Activated CD4-positive, alpha-beta memory T cell treated with anti-CD3 and anti-CD28 coated beads, Interleukin-2, amount 10 ng/mL, durations not matched to agents 7 days and 5 days (primary cell): ENCODE results near the gene CFAP410. TPM values are rescaled to one million over a fixed set of nuclear protein-coding genes. Genes with fewer than 3 reads are reported as not detected.

Source experiments
- CTCF ChIA-PET: fragments of 350-600 bp; sonication (Branson Sonifier 250); formaldehyde crosslinking; loops from one replicate; lab custom pipeline; 2021; ENCODE audit warnings: antibody characterized with exemption, inconsistent platforms; lab: Charles Lee
- POLR2A ChIA-PET: fragments of 350-600 bp; sonication (Branson Sonifier 250); formaldehyde crosslinking; loops from one replicate; lab custom pipeline; 2021; ENCODE audit warnings: antibody characterized with exemption; lab: Charles Lee
- DNase-seq: peaks from one replicate; pipeline ENCODE4 v3.0.0-alpha.2; 2020
- H3K27ac Mint-ChIP-seq: one replicate; pipeline ENCODE4 v1.8.0; 2021; ENCODE audit warnings: mild to moderate bottlenecking, mixed read lengths
- H3K27me3 Mint-ChIP-seq: one replicate; pipeline ENCODE4 v1.8.0; 2021; ENCODE audit warnings: mixed read lengths
- H3K36me3 Mint-ChIP-seq: one replicate; pipeline ENCODE4 v1.8.0; 2021; ENCODE audit warnings: low read depth, mixed read lengths
- H3K4me1 Mint-ChIP-seq: one replicate; pipeline ENCODE4 v1.8.0; 2021; ENCODE audit warnings: mixed read lengths
- H3K4me3 Mint-ChIP-seq: one replicate; pipeline ENCODE4 v1.8.0; 2021; ENCODE audit warnings: mild to moderate bottlenecking, mixed read lengths
- H3K9me3 Mint-ChIP-seq: one replicate; pipeline ENCODE4 v1.8.0; 2021; ENCODE audit warnings: mixed read lengths
- total RNA-seq, 2 experiments: library from RNA; stranded (reverse); gene quantifications; one replicate each; pipeline ENCODE4 v1.2.3, GENCODE V29; 2021

Gene CFAP410
- total RNA-seq, 2 experiments from 2014 or later = 14.2 to 15.5 TPM

- H3K36me3 Mint-ChIP-seq = peaks cover 16% of the 10 kb centered on the region
- H3K9me3 Mint-ChIP-seq = no peaks in the 10 kb centered on the region
- POLR2A ChIA-PET = interaction anchor here (0.7 to 0.9 kb wide), 2 partner anchors 13 to 38 kb away, joined by 3 read pairs; no protein-coding TSS in a partner anchor
- no peaks in the 10 kb centered on the region for H3K27me3 Mint-ChIP-seq
- H3K27ac Mint-ChIP-seq = peak overlapping the region; percentile 76
- peaks cover 60% of the 10 kb centered on the region for H3K4me1 Mint-ChIP-seq
- DNase-seq = peak; percentile 73
- CTCF ChIA-PET = interaction anchor here (0.6 kb wide), 2 partner anchors 179 to 434 kb away, joined by 3 read pairs; no protein-coding TSS in a partner anchor
- H3K4me3 Mint-ChIP-seq = peak overlapping the region; percentile 82
Observed at GRCh38 chr21:44300262-44300959, 38.8 kb downstream of the CFAP410 start.

GRCh38 chr21:44299458-44300261, 39.5 kb downstream of the CFAP410 start, which contains the start of gene PFKL:
Gene PFKL (plus strand): TSS chr21:44300053. CDS start chr21:44300106, 53 bp downstream.
- CTCF ChIA-PET = interaction anchor here (0.6 to 0.8 kb wide), 2 partner anchors 180 to 222 kb away, joined by 3 to 4 read pairs; no protein-coding TSS in a partner anchor

GRCh38 chr21:44299085-44299457, 40.1 kb downstream of the CFAP410 start:
- Mint-ChIP-seq H3K4me1 (peaks cover 62% of the 10 kb centered on the region), H3K4me3 (peak overlapping the region; percentile 83), H3K36me3 (peaks cover 13% of the 10 kb centered on the region), H3K27me3 (no peaks in the 10 kb centered on the region), H3K9me3 (no peaks in the 10 kb centered on the region), H3K27ac (peak overlapping the region; percentile 96)
- CTCF ChIA-PET = interaction anchor here (0.8 kb wide), 1 partner anchor 221 kb away, joined by 4 read pairs; no protein-coding TSS in a partner anchor
- POLR2A ChIA-PET = interaction anchor here (2.1 kb wide), 1 partner anchor 40 kb away, joined by 4 read pairs; no protein-coding TSS in a partner anchor
- no peak for DNase-seq

More at GRCh38 chr21:44299458-44300261, 39.5 kb downstream of the CFAP410 start, which contains the start of gene PFKL:
- DNase-seq = peak; percentile 77
- Mint-ChIP-seq H3K4me3 (peak within 1 kb of the TSS; percentile 83), H3K36me3 (peaks cover 13% of the 10 kb centered on the region), H3K4me1 (peaks cover 60% of the 10 kb centered on the region), H3K27ac (peak within 1 kb of the TSS; percentile 96), H3K27me3 (no peaks in the 10 kb centered on the region), H3K9me3 (no peaks in the 10 kb centered on the region)
- POLR2A ChIA-PET = no interaction called here

GRCh38 chr21:44298301-44298700, 40.9 kb downstream of the CFAP410 start:
- ChIA-PET POLR2A (interaction anchor here (2.1 kb wide), 1 partner anchor 40 kb away, joined by 4 read pairs; no protein-coding TSS in a partner anchor), CTCF (interaction anchor here (0.6 to 1.7 kb wide), 8 partner anchors 29 to 381 kb away, joined by 3 to 5 read pairs (median 4); no protein-coding TSS in a partner anchor)
- Mint-ChIP-seq H3K4me1 (peaks cover 57% of the 10 kb centered on the region), H3K4me3 (no peak overlapping the region), H3K9me3 (no peaks in the 10 kb centered on the region), H3K27ac (peak overlapping the region; percentile 67), H3K27me3 (no peaks in the 10 kb centered on the region), H3K36me3 (peaks cover 7% of the 10 kb centered on the region)
- DNase-seq = no peak

- ChIA-PET CTCF (interaction anchor here (0.6 to 1.7 kb wide), 8 partner anchors 28 to 381 kb away, joined by 3 to 5 read pairs (median 4); no protein-coding TSS in a partner anchor), POLR2A (interaction anchor here (1.0 to 2.1 kb wide), 2 partner anchors 29 to 41 kb away, joined by 3 to 4 read pairs; no protein-coding TSS in a partner anchor)
- Mint-ChIP-seq H3K9me3 (no peaks in the 10 kb centered on the region), H3K4me3 (no peak overlapping the region), H3K27me3 (no peaks in the 10 kb centered on the region), H3K27ac (peak overlapping the region; percentile 67), H3K4me1 (peaks cover 55% of the 10 kb centered on the region), H3K36me3 (peaks cover 7% of the 10 kb centered on the region)
- peak; percentile 79 for DNase-seq
Observed at GRCh38 chr21:44297525-44298290, 41.5 kb downstream of the CFAP410 start.

GRCh38 chr21:44296916-44297315, 42.3 kb downstream of the CFAP410 start:
- H3K27me3 Mint-ChIP-seq = no peaks in the 10 kb centered on the region
- no peak overlapping the region for H3K27ac Mint-ChIP-seq
- no peak for DNase-seq
- H3K36me3 Mint-ChIP-seq = peaks cover 3% of the 10 kb centered on the region
- ChIA-PET POLR2A (interaction anchor here (1.0 to 2.1 kb wide), 3 partner anchors 10 to 42 kb away, joined by 3 to 4 read pairs (median 4); no protein-coding TSS in a partner anchor), CTCF (interaction anchor here (1.2 to 1.7 kb wide), 2 partner anchors 203 to 317 kb away, joined by 4 to 5 read pairs; no protein-coding TSS in a partner anchor)
- H3K4me1 Mint-ChIP-seq = peaks cover 49% of the 10 kb centered on the region
- no peaks in the 10 kb centered on the region for H3K9me3 Mint-ChIP-seq
- no peak overlapping the region for H3K4me3 Mint-ChIP-seq

- DNase-seq = no peak
- CTCF ChIA-PET = interaction anchor here (1.3 kb wide), 1 partner anchor 19 kb away, joined by 3 read pairs; no protein-coding TSS in a partner anchor
- peaks cover 41% of the 10 kb centered on the region for H3K4me1 Mint-ChIP-seq
- peaks cover 3% of the 10 kb centered on the region for H3K36me3 Mint-ChIP-seq
- no peak overlapping the region for H3K27ac Mint-ChIP-seq
- H3K27me3 Mint-ChIP-seq = no peaks in the 10 kb centered on the region
- H3K9me3 Mint-ChIP-seq = no peaks in the 10 kb centered on the region
- no peak overlapping the region for H3K4me3 Mint-ChIP-seq
- POLR2A ChIA-PET = interaction anchor here (1.8 kb wide), 1 partner anchor 9 kb away, joined by 4 read pairs; no protein-coding TSS in a partner anchor
Observed at GRCh38 chr21:44296103-44296519, 43.1 kb downstream of the CFAP410 start.

- H3K36me3 Mint-ChIP-seq = peaks cover under 1% of the 10 kb centered on the region
Observed at GRCh38 chr21:44295646-44296045, 43.5 kb downstream of the CFAP410 start.

GRCh38 chr21:44295163-44295573, 44.0 kb downstream of the CFAP410 start:
- Mint-ChIP-seq H3K27me3 (no peaks in the 10 kb centered on the region), H3K9me3 (no peaks in the 10 kb centered on the region), H3K27ac (peak overlapping the region; percentile 6), H3K4me3 (no peak overlapping the region), H3K4me1 (peaks cover 36% of the 10 kb centered on the region), H3K36me3 (no peaks in the 10 kb centered on the region)
- POLR2A ChIA-PET = interaction anchor here (1.8 kb wide), 1 partner anchor 8 kb away, joined by 4 read pairs; no protein-coding TSS in a partner anchor
- DNase-seq = no peak
- CTCF ChIA-PET = interaction anchor here (1.3 kb wide), 1 partner anchor 18 kb away, joined by 3 read pairs; no protein-coding TSS in a partner anchor

More at GRCh38 chr21:44295646-44296045, 43.5 kb downstream of the CFAP410 start:
- no peaks in the 10 kb centered on the region for H3K9me3 Mint-ChIP-seq
- H3K27me3 Mint-ChIP-seq = no peaks in the 10 kb centered on the region
- no peak for DNase-seq
- ChIA-PET POLR2A (interaction anchor here (1.8 kb wide), 1 partner anchor 9 kb away, joined by 4 read pairs; no protein-coding TSS in a partner anchor), CTCF (interaction anchor here (1.3 kb wide), 1 partner anchor 18 kb away, joined by 3 read pairs; no protein-coding TSS in a partner anchor)
- H3K4me3 Mint-ChIP-seq = no peak overlapping the region
- H3K4me1 Mint-ChIP-seq = peaks cover 36% of the 10 kb centered on the region
- peak overlapping the region; percentile 6 for H3K27ac Mint-ChIP-seq

- POLR2A ChIA-PET = no interaction called here
- DNase-seq = no peak
- H3K27me3 Mint-ChIP-seq = no peaks in the 10 kb centered on the region
- no peaks in the 10 kb centered on the region for H3K36me3 Mint-ChIP-seq
- CTCF ChIA-PET = no interaction called here
- H3K4me1 Mint-ChIP-seq = peaks cover 36% of the 10 kb centered on the region
- H3K27ac Mint-ChIP-seq = no peak overlapping the region
- H3K9me3 Mint-ChIP-seq = no peaks in the 10 kb centered on the region
- H3K4me3 Mint-ChIP-seq = no peak overlapping the region
Observed at GRCh38 chr21:44294391-44295162, 44.6 kb downstream of the CFAP410 start.
